ENCODE data around the gene TPGS1. TPM values are rescaled to one million over a fixed set of nuclear protein-coding genes. Genes with fewer than 3 reads are reported as not detected.

TPGS1 gene
- total and polyA plus RNA-seq, 2 experiments from 2014 or later: 56.2 to 67.1 TPM

DNA sequence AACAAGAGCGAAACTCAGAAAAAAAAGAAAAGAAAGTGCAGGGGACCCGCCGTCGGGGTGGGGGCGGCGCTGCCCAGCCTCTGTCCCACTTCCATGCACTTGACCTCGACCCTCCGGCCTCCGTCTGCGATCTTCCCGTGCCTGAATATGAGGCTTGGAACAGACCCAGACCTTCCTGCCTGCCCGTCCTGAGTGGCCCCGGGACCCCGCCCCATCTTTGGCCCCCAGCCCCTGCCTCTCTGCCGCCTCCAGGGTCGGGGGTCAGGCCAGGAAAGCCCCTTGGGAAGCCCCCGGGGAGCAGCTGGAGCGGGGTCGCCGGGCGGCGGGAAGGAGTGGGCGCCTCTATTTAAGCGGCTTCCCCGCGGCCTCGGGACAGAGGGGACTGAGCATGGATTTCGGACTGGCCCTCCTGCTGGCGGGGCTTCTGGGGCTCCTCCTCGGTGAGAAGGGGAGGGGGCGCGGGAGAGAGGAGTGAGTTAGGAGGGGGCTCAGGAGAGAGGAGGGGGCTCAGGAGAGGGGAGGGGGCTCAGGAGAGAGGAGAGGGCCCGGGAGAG is 11.1 kb upstream of the TPGS1 start, which contains the start of gene MADCAM1:
TSS of gene MADCAM1 (plus strand) at position 375 of the 554 bp plus-strand sequence. CDS start at position 389, 14 bp downstream.
- Histone ChIP-seq H3K36me3 (no peaks in the 10 kb centered on the region), H3K27me3 (peaks cover 46% of the 10 kb centered on the region), H3K27ac (no peak within 1 kb of the TSS), H3K4me3 (no peak within 1 kb of the TSS), H3K9me3 (ENCODE audit: low read depth) (no peaks in the 10 kb centered on the region), H3K4me1 (ENCODE audit: low read depth) (no peaks in the 10 kb centered on the region)
- no peak for TF ChIP-seq CTCF (IDR thresholded peaks at IDR 0.05; ENCODE audit: low read depth, low read length)
- DNase-seq (ENCODE audit: low read depth in 1 of 2, low spot score in 1 of 2): no peak

- Histone ChIP-seq H3K4me1 (ENCODE audit: low read depth) (no peaks in the 10 kb centered on the region), H3K27me3 (peaks cover 50% of the 10 kb centered on the region), H3K4me3 (no peak overlapping the region), H3K27ac (no peak overlapping the region), H3K9me3 (ENCODE audit: low read depth) (no peaks in the 10 kb centered on the region), H3K36me3 (no peaks in the 10 kb centered on the region)
- no peak for TF ChIP-seq CTCF (IDR thresholded peaks at IDR 0.05; ENCODE audit: low read depth, low read length)
- DNase-seq (ENCODE audit: low read depth in 1 of 2, low spot score in 1 of 2): no peak
Observed at GRCh38 chr19:496986-497385, 10.3 kb upstream of the TPGS1 start.

GRCh38 chr19:497491-497868 is 9.8 kb upstream of the TPGS1 start:
- H3K27me3 ChIP-seq: peaks cover 50% of the 10 kb centered on the region
- H3K9me3 ChIP-seq (ENCODE audit: low read depth): no peaks in the 10 kb centered on the region
- no peak for DNase-seq (ENCODE audit: low read depth in 1 of 2, low spot score in 1 of 2)
- H3K36me3 ChIP-seq: no peaks in the 10 kb centered on the region
- peak overlapping the region; percentile 10 for H3K4me3 ChIP-seq
- no peaks in the 10 kb centered on the region for H3K4me1 ChIP-seq (ENCODE audit: low read depth)
- no peak for TF ChIP-seq CTCF (IDR thresholded peaks at IDR 0.05; ENCODE audit: low read depth, low read length)
- no peak overlapping the region for H3K27ac ChIP-seq

DNA sequence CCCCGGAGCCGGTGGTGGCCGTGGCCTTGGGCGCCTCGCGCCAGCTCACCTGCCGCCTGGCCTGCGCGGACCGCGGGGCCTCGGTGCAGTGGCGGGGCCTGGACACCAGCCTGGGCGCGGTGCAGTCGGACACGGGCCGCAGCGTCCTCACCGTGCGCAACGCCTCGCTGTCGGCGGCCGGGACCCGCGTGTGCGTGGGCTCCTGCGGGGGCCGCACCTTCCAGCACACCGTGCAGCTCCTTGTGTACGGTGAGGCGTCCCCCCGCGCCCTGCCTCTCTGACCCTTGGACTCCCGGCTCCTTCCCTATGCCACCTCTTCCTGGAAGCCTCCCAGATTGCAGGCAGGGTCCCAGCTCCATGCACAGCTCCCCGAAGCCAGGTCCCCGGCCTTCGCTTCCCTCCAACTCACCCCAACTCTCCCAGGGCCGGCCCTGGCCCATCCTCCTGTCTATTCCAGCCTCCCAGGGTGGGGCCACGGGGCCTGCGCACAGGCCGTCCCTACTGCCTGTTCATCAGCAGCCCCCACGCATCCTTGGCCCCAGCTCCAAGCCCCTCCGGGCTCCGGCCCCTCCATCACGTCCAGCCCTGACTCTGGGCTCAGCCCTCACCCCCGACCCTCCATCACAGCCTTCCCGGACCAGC is 9.3 kb upstream of the TPGS1 start:
- Histone ChIP-seq H3K4me3 (peak overlapping the region; percentile 10), H3K4me1 (ENCODE audit: low read depth) (no peaks in the 10 kb centered on the region), H3K36me3 (no peaks in the 10 kb centered on the region), H3K27ac (no peak overlapping the region), H3K9me3 (ENCODE audit: low read depth) (no peaks in the 10 kb centered on the region), H3K27me3 (peaks cover 50% of the 10 kb centered on the region)
- TF ChIP-seq CTCF (IDR thresholded peaks at IDR 0.05; ENCODE audit: low read depth, low read length): no peak
- DNase-seq (ENCODE audit: low read depth in 1 of 2, low spot score in 1 of 2): no peak

GRCh38 chr19:498511-498891 is 8.8 kb upstream of the TPGS1 start:
- H3K27me3 ChIP-seq: peaks cover 50% of the 10 kb centered on the region
- H3K36me3 ChIP-seq: no peaks in the 10 kb centered on the region
- H3K4me3 ChIP-seq: no peak overlapping the region
- H3K4me1 ChIP-seq (ENCODE audit: low read depth): no peaks in the 10 kb centered on the region
- no peak overlapping the region for H3K27ac ChIP-seq
- H3K9me3 ChIP-seq (ENCODE audit: low read depth): no peaks in the 10 kb centered on the region
- no peak for TF ChIP-seq CTCF (IDR thresholded peaks at IDR 0.05; ENCODE audit: low read depth, low read length)
- DNase-seq (ENCODE audit: low read depth in 1 of 2, low spot score in 1 of 2): no peak

Measured in cardiac muscle cell (in vitro differentiated cells and primary cell).